Endothelial cell of umbilical vein (primary cell): ENCODE measurements around the gene NINL. TPM values are rescaled to one million over a fixed set of nuclear protein-coding genes. Genes with fewer than 3 reads are reported as not detected.

Experiments used
- BruUV-seq: library from RNA; stranded (reverse); fragments of 400-500 nt; replicated peaks from 2 replicates; lab custom pipeline; 2021; lab: Mats Ljungman, UMichigan
- CTCF ChIA-PET: fragments of 300-600, 350-600 bp; sonication (Branson Sonifier 250); formaldehyde crosslinking; loops from one replicate; lab custom pipeline; 2021; ENCODE audit warnings: antibody characterized with exemption, inconsistent platforms; lab: Charles Lee
- POLR2A ChIA-PET: fragments of 300-600, 350-600 bp; sonication (Branson Sonifier 250); formaldehyde crosslinking; loops from one replicate; lab custom pipeline; 2021; ENCODE audit warnings: antibody characterized with exemption, inconsistent platforms; lab: Charles Lee
- DNase-seq: peaks from one replicate; pipeline ENCODE4 v3.0.0-alpha.2; 2011; ENCODE audit warnings: low read depth, low spot score
- FAIRE-seq: peaks from 2 replicates; lab custom pipeline; 2011; peaks lifted over from hg19 to GRCh38; lab: Jason Lieb, UNC
- H2AFZ ChIP-seq: 2 replicates; pipeline ENCODE4 v1.6.0; 2012; ENCODE audit warnings: low read depth, low read length, control low read depth, inconsistent platforms
- H3K27ac ChIP-seq: 2 replicates; pipeline ENCODE4 v1.5.1; 2011; ENCODE audit warnings: low read depth, mild to moderate bottlenecking, control low read depth, low read length, moderate library complexity; ENCODE audit not compliant: insufficient read depth
- H3K27me3 ChIP-seq, 2 experiments: 2 replicates each; pipeline versions ENCODE4 v1.6.0 to v1.6.1; 2011; ENCODE audit warnings: low read length in 2 of 2, mixed read lengths in 1 of 2; ENCODE audit not compliant: control insufficient read depth in 2 of 2, insufficient read depth in 2 of 2
- H3K36me3 ChIP-seq, 2 experiments: 2 replicates in 1 of 2; 3 replicates in 1 of 2; pipeline ENCODE4 v1.5.1; 2011; ENCODE audit warnings: low read length in 2 of 2, mild to moderate bottlenecking in 1 of 2, moderate library complexity in 1 of 2; ENCODE audit not compliant: control insufficient read depth in 2 of 2, insufficient read depth in 2 of 2; ENCODE audit errors: extremely low read depth in 1 of 2
- H3K4me1 ChIP-seq: 3 replicates; pipeline ENCODE4 v1.5.1; 2011; ENCODE audit warnings: mild to moderate bottlenecking, low read length; ENCODE audit not compliant: control insufficient read depth, insufficient read depth; ENCODE audit errors: extremely low read depth
- H3K4me2 ChIP-seq: 2 replicates; pipeline ENCODE4 v1.6.1; 2011; ENCODE audit warnings: low read length, control low read depth, mixed read lengths; ENCODE audit not compliant: insufficient read depth
- H3K4me3 ChIP-seq, 3 experiments: fragments of 200-600 bp in 1 of 3; sonication (generic), shearing (Covaris generic) in 1 of 3; replicated peaks in 1 of 3; 2 replicates each; pipeline ENCODE4 v1.5.1; 2011 to 2016; ENCODE audit warnings: control low read depth in 3 of 3, low read length in 3 of 3, mild to moderate bottlenecking in 2 of 3, inconsistent platforms in 1 of 3, low read depth in 1 of 3, moderate library complexity in 1 of 3; ENCODE audit not compliant: insufficient read depth in 1 of 3
- H3K79me2 ChIP-seq: 2 replicates; pipeline ENCODE4 v1.6.0; 2012; ENCODE audit warnings: low read length, inconsistent platforms; ENCODE audit not compliant: control insufficient read depth, insufficient read depth
- H3K9ac ChIP-seq: replicated peaks from 2 replicates; pipeline ENCODE3; 2011; ENCODE audit warnings: low read length, control low read depth; ENCODE audit not compliant: insufficient read depth; ENCODE audit errors: extremely low read depth
- H3K9me1 ChIP-seq: replicated peaks from 3 replicates; pipeline ENCODE4 v1.6.0; 2011; ENCODE audit warnings: mild to moderate bottlenecking, low read length; ENCODE audit not compliant: control insufficient read depth, insufficient read depth; ENCODE audit errors: extremely low read depth
- H3K9me3 ChIP-seq: replicated peaks from 2 replicates; pipeline ENCODE4 v1.5.1; 2012; ENCODE audit warnings: low read length, inconsistent platforms; ENCODE audit not compliant: control insufficient read depth, insufficient read depth
- H4K20me1 ChIP-seq: replicated peaks from 2 replicates; pipeline ENCODE3; 2011; ENCODE audit warnings: mild to moderate bottlenecking, low read length; ENCODE audit not compliant: control insufficient read depth, insufficient read depth; ENCODE audit errors: extremely low read depth
- CTCF ChIP-seq, 2 donors: IDR thresholded peaks; 1 replicate in 1 of 2; 2 replicates in 1 of 2; pipeline ENCODE4 v1.5.1; 2011; ENCODE audit warnings: low read length in 2 of 2, mild to moderate bottlenecking in 2 of 2, moderate library complexity in 2 of 2, control low read depth in 1 of 2, inconsistent platforms in 1 of 2, low read depth in 1 of 2; ENCODE audit not compliant: insufficient read depth in 1 of 2; ENCODE audit errors: extremely low read depth in 1 of 2
- EZH2 ChIP-seq: IDR thresholded peaks from 2 replicates; pipeline ENCODE4 v1.6.1; 2012; ENCODE audit warnings: borderline replicate concordance, low read depth, mild to moderate bottlenecking, moderate library complexity, low read length, inconsistent platforms; ENCODE audit not compliant: severe bottlenecking
- FOS ChIP-seq: IDR thresholded peaks from 2 replicates; pipeline ENCODE4 v1.6.1; 2011; ENCODE audit warnings: mild to moderate bottlenecking, low read length, moderate library complexity, borderline replicate concordance; ENCODE audit not compliant: insufficient read depth
- GATA2 ChIP-seq: IDR thresholded peaks from 2 replicates; pipeline ENCODE4 v1.7.0; 2011; ENCODE audit warnings: low read depth, mild to moderate bottlenecking, moderate library complexity, mixed read lengths, low read length; ENCODE audit not compliant: insufficient read length, insufficient read depth
- JUN ChIP-seq: IDR thresholded peaks from 2 replicates; pipeline ENCODE4 v1.6.1; 2011; ENCODE audit warnings: borderline replicate concordance, low read depth; ENCODE audit not compliant: insufficient read length, insufficient read depth
- MYC ChIP-seq: IDR thresholded peaks from one replicate; pipeline ENCODE4 v1.6.1; 2011; ENCODE audit warnings: mild to moderate bottlenecking, low read depth, low read length
- POLR2A ChIP-seq: IDR thresholded peaks from 2 replicates; pipeline ENCODE4 v1.6.1; 2012; ENCODE audit warnings: low read depth, mild to moderate bottlenecking, control low read depth, low read length
- POLR2AphosphoS5 ChIP-seq: IDR thresholded peaks from 2 replicates; pipeline ENCODE4 v1.6.1; 2012; ENCODE audit warnings: low read depth, mild to moderate bottlenecking, control low read depth, low read length, moderate library complexity; ENCODE audit not compliant: insufficient read depth
- dilution Hi-C: fragments of 300-500 bp; cut with MboI; formaldehyde crosslinking; loops from one replicate; pipeline ENCODE4 v1.15.0; 2019; ENCODE audit warnings: low sequenced_read_pairs; ENCODE audit not compliant: extremely low pct_ligation_motif_present
- intact Hi-C: fragments of 100-400 bp; cut with micrococcal nuclease; formaldehyde crosslinking; loops from one replicate; pipeline ENCODE4 v1.10.0; 2022
- polyA plus RNA-seq, 4 experiments: library from polyadenylated mRNA; depleted of rRNA in 3 of 4; stranded (reverse) in 3 of 4; unstranded in 1 of 4; fragments of >200 nt; gene quantifications; 2 replicates each; pipeline versions ENCODE4 v1.2.1 to v1.2.3, GENCODE V29; 2011 to 2012; ENCODE audit warnings: missing spikeins in 1 of 4
- total RNA-seq: library from RNA; stranded (reverse); gene quantifications from 2 replicates; pipeline ENCODE4 v1.2.3, GENCODE V29; 2021
- TF ChIP-seq, protein P1 (sequence below): IDR thresholded peaks from 2 replicates; pipeline ENCODE4 v1.6.1; 2011; ENCODE audit not compliant: insufficient read depth, insufficient read length

Gene NINL
- total and polyA plus RNA-seq, 2 donors (not counting 3 experiments of a cell fraction or from before 2014, with no cell fraction given): 13.2 to 25.5 TPM

- no TSS peak for BruUV-seq
- ChIA-PET CTCF (no interaction called here), POLR2A (no interaction called here)
- dilution Hi-C loops: no loop called here
- Histone ChIP-seq H4K20me1 (no peaks in the 10 kb centered on the region), H3K36me3 (peaks cover 0 to 31% of the 10 kb centered on the region in 2 experiments), H3K9ac (no peak overlapping the region), H3K27me3 (no peaks in the 10 kb centered on the region), H2AFZ (no peak overlapping the region), H3K9me3 (no peaks in the 10 kb centered on the region), H3K27ac (no peak overlapping the region), H3K4me2 (no peak overlapping the region), H3K4me1 (peaks cover 33% of the 10 kb centered on the region), H3K9me1 (no peaks in the 10 kb centered on the region), H3K4me3 (no peak overlapping the region), H3K79me2 (no peaks in the 10 kb centered on the region)
- no peak for DNase-seq
- intact Hi-C loops: no loop called here
- no peak for FAIRE-seq
- TF ChIP-seq FOS (no peak), POLR2A (no peak), EZH2 (no peak), JUN (no peak), GATA2 (no peak), CTCF (IDR thresholded peaks at IDR 0.05; ENCODE audit: extremely low read depth in 1 of 2, insufficient read depth in 1 of 2, low read depth in 1 of 2, low read length in 2 of 2) (no peak), POLR2AphosphoS5 (no peak), MYC (no peak)
- TF ChIP-seq, protein P1, sequence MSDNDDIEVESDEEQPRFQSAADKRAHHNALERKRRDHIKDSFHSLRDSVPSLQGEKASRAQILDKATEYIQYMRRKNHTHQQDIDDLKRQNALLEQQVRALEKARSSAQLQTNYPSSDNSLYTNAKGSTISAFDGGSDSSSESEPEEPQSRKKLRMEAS: no peak
Measured at GRCh38 chr20:25483431-25484132, 101.7 kb downstream of the NINL start.
